SK-N-SH treated with all-trans-retinoic acid at 6 μM for 48 hours (cell line): Measurements from ENCODE around the gene MALRD1.

ENCODE experiments used
- ATAC-seq: fragments of 200-7000 bp; cut with Tn5 transposase; 3 replicates; pipeline ENCODE4 v1.9.1; 2020; ENCODE audit warnings: mild to moderate bottlenecking, moderate library complexity
- ARNTL ChIP-seq: fragments of 450-650 bp; formaldehyde crosslinking; IDR thresholded peaks from 2 replicates; pipeline ENCODE4 v1.5.0; 2020; ENCODE audit warnings: low read depth, mild to moderate bottlenecking, moderate library complexity, borderline replicate concordance
- GLIS3 ChIP-seq: fragments of 250-450 bp; sonication (Bioruptor Pico); IDR thresholded peaks from 2 replicates; pipeline ENCODE4 v1.5.0; 2020; ENCODE audit warnings: mild to moderate bottlenecking, moderate library complexity
- ISL1 ChIP-seq: fragments of 250-450 bp; sonication (Bioruptor Pico); IDR thresholded peaks from 2 replicates; pipeline ENCODE4 v2.1.2; 2022; ENCODE audit warnings: mild to moderate bottlenecking, moderate library complexity
- OSR1 ChIP-seq: fragments of 250-450 bp; sonication (Bioruptor Pico); IDR thresholded peaks from 2 replicates; pipeline ENCODE4 v1.8.0; 2022; ENCODE audit warnings: moderate library complexity, mild to moderate bottlenecking, inconsistent platforms
- PPARA ChIP-seq: fragments of 250-450 bp; sonication (Bioruptor Pico); IDR thresholded peaks from 2 replicates; pipeline ENCODE4 v1.5.0; 2020; ENCODE audit warnings: mild to moderate bottlenecking, borderline replicate concordance
- SNAI2 ChIP-seq: fragments of 250-450 bp; sonication (Bioruptor Pico); IDR thresholded peaks from 2 replicates; pipeline ENCODE4 v1.5.0; 2020; ENCODE audit warnings: mild to moderate bottlenecking, moderate library complexity
- TCF4 ChIP-seq: fragments of 250-450 bp; sonication (Bioruptor Pico); IDR thresholded peaks from 2 replicates; pipeline ENCODE4 v1.8.0; 2021; ENCODE audit warnings: mild to moderate bottlenecking, moderate library complexity, borderline replicate concordance
- ZC3H10 ChIP-seq: fragments of 250-450 bp; sonication (Bioruptor Pico); IDR thresholded peaks from 2 replicates; pipeline ENCODE4 v1.5.1; 2021; ENCODE audit warnings: mild to moderate bottlenecking, moderate library complexity
- ZFP30 ChIP-seq: fragments of 450-650 bp; formaldehyde crosslinking; IDR thresholded peaks from 2 replicates; pipeline ENCODE4 v1.5.0; 2022; ENCODE audit warnings: mild to moderate bottlenecking, moderate library complexity
- ZNF8 ChIP-seq: fragments of 450-650 bp; formaldehyde crosslinking; IDR thresholded peaks from 2 replicates; pipeline ENCODE4 v1.5.0; 2020; ENCODE audit warnings: mild to moderate bottlenecking, moderate library complexity
- TF ChIP-seq, protein P1 (sequence below): fragments of 250-450 bp; sonication (Bioruptor Pico); IDR thresholded peaks from 2 replicates; pipeline ENCODE4 v1.8.0; 2020; ENCODE audit warnings: mild to moderate bottlenecking, moderate library complexity, borderline replicate concordance
- TF ChIP-seq, protein P2 (sequence below): fragments of 250-450 bp; sonication (Bioruptor Pico); IDR thresholded peaks from 2 replicates; pipeline ENCODE4 v1.8.0; 2021; ENCODE audit warnings: low read depth, mild to moderate bottlenecking, moderate library complexity, borderline replicate concordance
- TF ChIP-seq, protein P3 (sequence below): fragments of 250-450 bp; sonication (Bioruptor Pico); IDR thresholded peaks from 2 replicates; pipeline ENCODE4 v1.5.0; 2020; ENCODE audit warnings: mild to moderate bottlenecking, moderate library complexity

Gene MALRD1

DNA sequence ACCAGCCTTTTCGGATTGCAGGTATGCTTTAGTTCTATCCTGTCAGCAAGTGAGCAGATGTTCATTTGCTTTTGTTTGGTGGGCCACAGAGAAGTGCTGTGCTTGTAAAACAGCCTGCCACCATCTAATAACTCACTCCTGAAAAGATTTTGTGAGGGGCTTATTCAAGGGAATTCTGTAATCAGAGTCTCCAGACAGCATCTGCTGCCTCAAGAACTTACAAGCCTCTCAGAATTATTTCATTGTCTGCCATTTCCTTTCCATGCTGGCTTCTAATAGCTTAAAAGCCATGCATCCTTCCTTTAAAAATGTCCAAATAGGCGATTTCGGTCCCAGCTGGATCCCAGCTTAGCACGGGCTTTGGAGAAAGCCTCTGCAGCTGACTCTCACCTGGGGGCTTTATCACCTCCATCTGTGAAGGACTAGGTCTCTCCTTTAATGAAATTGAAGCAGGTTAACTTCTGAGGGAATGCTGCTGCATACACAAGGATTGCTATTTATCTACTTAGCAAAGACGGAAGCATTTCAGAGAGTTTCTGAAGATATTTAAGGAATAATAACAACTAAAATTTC is 48.0 kb downstream of the MALRD1 start (continued):
- TF ChIP-seq, protein P1, sequence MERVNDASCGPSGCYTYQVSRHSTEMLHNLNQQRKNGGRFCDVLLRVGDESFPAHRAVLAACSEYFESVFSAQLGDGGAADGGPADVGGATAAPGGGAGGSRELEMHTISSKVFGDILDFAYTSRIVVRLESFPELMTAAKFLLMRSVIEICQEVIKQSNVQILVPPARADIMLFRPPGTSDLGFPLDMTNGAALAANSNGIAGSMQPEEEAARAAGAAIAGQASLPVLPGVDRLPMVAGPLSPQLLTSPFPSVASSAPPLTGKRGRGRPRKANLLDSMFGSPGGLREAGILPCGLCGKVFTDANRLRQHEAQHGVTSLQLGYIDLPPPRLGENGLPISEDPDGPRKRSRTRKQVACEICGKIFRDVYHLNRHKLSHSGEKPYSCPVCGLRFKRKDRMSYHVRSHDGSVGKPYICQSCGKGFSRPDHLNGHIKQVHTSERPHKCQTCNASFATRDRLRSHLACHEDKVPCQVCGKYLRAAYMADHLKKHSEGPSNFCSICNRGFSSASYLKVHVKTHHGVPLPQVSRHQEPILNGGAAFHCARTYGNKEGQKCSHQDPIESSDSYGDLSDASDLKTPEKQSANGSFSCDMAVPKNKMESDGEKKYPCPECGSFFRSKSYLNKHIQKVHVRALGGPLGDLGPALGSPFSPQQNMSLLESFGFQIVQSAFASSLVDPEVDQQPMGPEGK (CRISPR knock-in tag): no peak
- TF ChIP-seq ZFP30: no peak

DNA sequence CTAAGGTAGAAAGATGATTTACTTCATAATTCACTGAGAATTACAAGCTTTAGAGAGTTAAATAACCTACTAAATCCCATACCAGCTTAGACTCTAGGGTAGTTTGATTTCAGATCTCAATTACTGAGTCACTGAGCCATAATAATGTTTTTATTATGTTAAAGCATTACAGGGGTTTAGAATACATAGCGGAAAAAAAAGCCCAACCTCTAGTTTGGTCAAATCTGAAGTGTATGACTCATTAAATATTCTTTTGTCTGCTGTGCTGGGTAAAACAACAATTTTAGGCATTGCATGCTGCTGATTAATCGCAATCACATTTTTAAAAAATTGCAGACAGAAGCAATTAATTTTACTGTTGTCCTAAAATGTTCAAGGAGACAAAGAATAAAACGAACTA is 48.5 kb downstream of the MALRD1 start:
- TF ChIP-seq ISL1 (CRISPR knock-in tag): peak; percentile 28; the same call in 1 of the 2 replicates
- TF ChIP-seq ZFP30: no peak
- no peak for ATAC-seq

DNA sequence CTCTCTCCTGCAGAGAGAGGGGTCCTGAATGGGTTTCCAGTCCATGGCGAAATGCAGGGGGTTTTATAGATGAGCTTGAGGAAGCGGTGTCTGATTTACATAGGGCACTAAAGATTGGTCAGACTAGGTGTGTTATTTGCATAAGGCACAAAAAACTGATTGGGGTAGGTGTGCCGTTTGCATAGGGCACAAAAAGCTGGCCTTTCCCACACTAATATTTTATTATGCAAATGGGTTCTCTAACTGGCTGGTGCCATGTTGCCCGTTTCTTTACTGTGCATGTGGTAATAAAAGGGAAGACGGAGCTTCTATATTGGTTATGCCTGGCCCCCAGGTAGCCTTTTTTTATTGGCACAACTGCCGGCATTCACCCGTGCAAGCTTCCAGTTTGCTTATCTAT is 50.2 kb downstream of the MALRD1 start:
- no peak for ATAC-seq
- TF ChIP-seq, protein P2, sequence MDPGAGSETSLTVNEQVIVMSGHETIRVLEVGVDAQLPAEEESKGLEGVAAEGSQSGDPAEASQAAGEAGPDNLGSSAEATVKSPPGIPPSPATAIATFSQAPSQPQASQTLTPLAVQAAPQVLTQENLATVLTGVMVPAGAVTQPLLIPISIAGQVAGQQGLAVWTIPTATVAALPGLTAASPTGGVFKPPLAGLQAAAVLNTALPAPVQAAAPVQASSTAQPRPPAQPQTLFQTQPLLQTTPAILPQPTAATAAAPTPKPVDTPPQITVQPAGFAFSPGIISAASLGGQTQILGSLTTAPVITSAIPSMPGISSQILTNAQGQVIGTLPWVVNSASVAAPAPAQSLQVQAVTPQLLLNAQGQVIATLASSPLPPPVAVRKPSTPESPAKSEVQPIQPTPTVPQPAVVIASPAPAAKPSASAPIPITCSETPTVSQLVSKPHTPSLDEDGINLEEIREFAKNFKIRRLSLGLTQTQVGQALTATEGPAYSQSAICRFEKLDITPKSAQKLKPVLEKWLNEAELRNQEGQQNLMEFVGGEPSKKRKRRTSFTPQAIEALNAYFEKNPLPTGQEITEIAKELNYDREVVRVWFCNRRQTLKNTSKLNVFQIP (CRISPR knock-in tag): no peak
- TF ChIP-seq ZFP30 (no peak), ZC3H10 (CRISPR knock-in tag) (no peak), PPARA (CRISPR knock-in tag) (no peak), ZNF8 (CRISPR knock-in tag) (no peak), GLIS3 (no peak)

DNA sequence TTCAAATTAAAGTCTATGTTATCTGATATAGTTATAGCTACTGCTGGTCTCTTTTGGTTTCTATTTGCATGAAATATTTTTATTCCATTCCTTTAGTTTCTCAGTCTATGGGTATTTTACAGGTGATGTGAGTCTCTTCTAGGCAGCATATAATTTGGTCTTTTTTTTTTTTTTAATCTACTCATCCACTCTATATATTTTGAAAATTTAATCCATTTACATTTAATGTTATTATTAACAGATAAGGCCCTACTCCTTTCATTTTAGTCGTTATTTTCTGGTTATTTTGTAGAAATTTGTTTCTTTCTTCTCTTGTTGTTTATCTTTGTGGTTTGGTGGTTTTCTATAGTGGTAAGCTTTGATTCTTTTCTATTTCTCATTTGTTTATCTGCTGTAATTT is 58.8 kb downstream of the MALRD1 start:
- no peak for TF ChIP-seq OSR1 (CRISPR knock-in tag)
- TF ChIP-seq, protein P3, sequence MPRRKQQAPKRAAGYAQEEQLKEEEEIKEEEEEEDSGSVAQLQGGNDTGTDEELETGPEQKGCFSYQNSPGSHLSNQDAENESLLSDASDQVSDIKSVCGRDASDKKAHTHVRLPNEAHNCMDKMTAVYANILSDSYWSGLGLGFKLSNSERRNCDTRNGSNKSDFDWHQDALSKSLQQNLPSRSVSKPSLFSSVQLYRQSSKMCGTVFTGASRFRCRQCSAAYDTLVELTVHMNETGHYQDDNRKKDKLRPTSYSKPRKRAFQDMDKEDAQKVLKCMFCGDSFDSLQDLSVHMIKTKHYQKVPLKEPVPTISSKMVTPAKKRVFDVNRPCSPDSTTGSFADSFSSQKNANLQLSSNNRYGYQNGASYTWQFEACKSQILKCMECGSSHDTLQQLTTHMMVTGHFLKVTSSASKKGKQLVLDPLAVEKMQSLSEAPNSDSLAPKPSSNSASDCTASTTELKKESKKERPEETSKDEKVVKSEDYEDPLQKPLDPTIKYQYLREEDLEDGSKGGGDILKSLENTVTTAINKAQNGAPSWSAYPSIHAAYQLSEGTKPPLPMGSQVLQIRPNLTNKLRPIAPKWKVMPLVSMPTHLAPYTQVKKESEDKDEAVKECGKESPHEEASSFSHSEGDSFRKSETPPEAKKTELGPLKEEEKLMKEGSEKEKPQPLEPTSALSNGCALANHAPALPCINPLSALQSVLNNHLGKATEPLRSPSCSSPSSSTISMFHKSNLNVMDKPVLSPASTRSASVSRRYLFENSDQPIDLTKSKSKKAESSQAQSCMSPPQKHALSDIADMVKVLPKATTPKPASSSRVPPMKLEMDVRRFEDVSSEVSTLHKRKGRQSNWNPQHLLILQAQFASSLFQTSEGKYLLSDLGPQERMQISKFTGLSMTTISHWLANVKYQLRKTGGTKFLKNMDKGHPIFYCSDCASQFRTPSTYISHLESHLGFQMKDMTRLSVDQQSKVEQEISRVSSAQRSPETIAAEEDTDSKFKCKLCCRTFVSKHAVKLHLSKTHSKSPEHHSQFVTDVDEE (CRISPR knock-in tag): no peak
- TF ChIP-seq, protein P1 (CRISPR knock-in tag): no peak
- TF ChIP-seq, all 23 proteins: peak for 0
- ATAC-seq: no peak

DNA sequence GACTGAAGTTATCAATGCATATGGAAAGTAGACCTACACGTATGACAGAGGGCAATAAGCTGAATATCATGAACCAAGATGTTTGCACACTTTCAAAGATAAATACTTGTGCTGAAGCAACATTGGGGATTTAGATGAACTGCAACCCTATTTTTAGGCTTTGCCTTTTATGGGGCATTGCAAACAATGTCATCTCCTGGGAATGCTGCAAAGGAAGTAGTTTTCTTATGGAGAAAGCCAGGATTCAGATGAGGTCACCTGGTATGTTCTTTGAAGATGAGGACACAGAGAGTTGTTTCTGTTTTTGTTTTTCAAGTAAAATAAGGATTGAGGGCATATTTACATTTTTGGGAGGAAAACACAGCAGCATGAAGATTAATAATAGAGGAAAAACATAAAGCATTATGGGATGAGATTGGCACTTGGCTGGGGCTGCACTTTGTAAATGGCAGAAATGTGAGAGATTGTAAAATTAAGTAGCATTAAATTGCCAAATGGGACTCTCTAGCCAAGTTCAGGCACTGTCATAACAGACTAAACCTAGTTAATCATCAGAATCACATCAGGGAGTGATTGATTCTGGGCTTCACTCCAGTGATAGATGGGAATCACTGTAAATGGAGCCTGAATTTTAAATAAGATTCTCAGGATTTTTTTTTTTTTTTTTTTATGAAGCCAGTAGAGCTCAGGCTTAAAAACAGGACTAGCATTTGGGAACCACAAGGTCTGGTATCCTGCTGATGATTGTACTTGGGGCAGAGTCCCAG is 63.1 kb downstream of the MALRD1 start:
- no peak for TF ChIP-seq SNAI2
- peak; percentile 94 for TF ChIP-seq ISL1 (CRISPR knock-in tag)
- TF ChIP-seq ARNTL (CRISPR knock-in tag): no peak
- TF ChIP-seq TCF4 (CRISPR knock-in tag): peak; percentile 19; the same call in 1 of the 2 replicates
- TF ChIP-seq GLIS3: peak; percentile 53; the same call in 1 of the 2 replicates
- TF ChIP-seq, protein P3 (CRISPR knock-in tag): peak; percentile 60; the same call in 1 of the 2 replicates
- no peak for ATAC-seq
